HG03558 (cell line): Measurements from ENCODE around the gene CFAP46.
"Not testable (repeated sequence)": the region's sequence is repeated elsewhere in the genome, so short reads cannot be mapped to it uniquely, and the experiment has no call there.

Experiments
- ATAC-seq: cut with Tn5 transposase; IDR thresholded peaks from one replicate; pipeline ENCODE4 v1.9.1; 2021; ENCODE audit warnings: moderate number of reproducible peaks; ENCODE audit not compliant: unreplicated experiment; ENCODE audit errors: extremely low read depth

The CFAP46 gene

GRCh38 chr10:132904814-132905649, 37.3 kb downstream of the CFAP46 start:
- no peak for ATAC-seq

- ATAC-seq, result no peak
These were observed 38.1 kb downstream of the CFAP46 start for GRCh38 chr10:132904181-132904813.

GRCh38 chr10:132902656-132903575, 39.5 kb downstream of the CFAP46 start:
- not testable (repeated sequence) for ATAC-seq

- ATAC-seq, result no peak
These were observed 41.0 kb downstream of the CFAP46 start for GRCh38 chr10:132901351-132901750.

GRCh38 chr10:132900211-132900756, 42.1 kb downstream of the CFAP46 start:
- no peak for ATAC-seq

- no peak for ATAC-seq
These were observed 42.7 kb downstream of the CFAP46 start for GRCh38 chr10:132899751-132900065.

- no peak for ATAC-seq
These were observed 43.2 kb downstream of the CFAP46 start for GRCh38 chr10:132899054-132899750.

- no peak for ATAC-seq
These were observed 43.8 kb downstream of the CFAP46 start for GRCh38 chr10:132898391-132899053.

- no peak for ATAC-seq
These were observed 44.6 kb downstream of the CFAP46 start for GRCh38 chr10:132897516-132898381.

GRCh38 chr10:132893786-132894185, 48.6 kb downstream of the CFAP46 start:
- not testable (repeated sequence) for ATAC-seq

GRCh38 chr10:132893090-132893489, 49.3 kb downstream of the CFAP46 start:
- no peak for ATAC-seq

GRCh38 chr10:132892004-132892403, 50.4 kb downstream of the CFAP46 start:
- no peak for ATAC-seq

GRCh38 chr10:132891368-132891767, 51.0 kb downstream of the CFAP46 start:
- no peak for ATAC-seq

GRCh38 chr10:132890301-132890700, 52.1 kb downstream of the CFAP46 start:
- ATAC-seq, result no peak

- ATAC-seq, result no peak
These were observed 52.8 kb downstream of the CFAP46 start for GRCh38 chr10:132889556-132889955.

- no peak for ATAC-seq
These were observed 53.4 kb downstream of the CFAP46 start for GRCh38 chr10:132888898-132889490.

- ATAC-seq, result not testable (repeated sequence)
These were observed 53.9 kb downstream of the CFAP46 start for GRCh38 chr10:132888446-132888845.
